Measurements from ENCODE around the gene LHFPL3. TPM values are rescaled to one million over a fixed set of nuclear protein-coding genes. Genes with fewer than 3 reads are reported as not detected.
A peak's percentile ranks its signal among the peaks of the same experiment; 100 is the strongest.
"Not testable (repeated sequence)": the region's sequence is repeated elsewhere in the genome, so short reads cannot be mapped to it uniquely, and the experiment has no call there.

The LHFPL3 gene
- total RNA-seq, 4 donors from 2014 or later: 0.83 TPM; not detected in 3

GRCh38 chr7:104550362-104550761, 222.0 kb downstream of the LHFPL3 start:
- peak; percentile 35 to 38 for DNase-seq
- Histone ChIP-seq H3K4me3 (no peak overlapping the region), H3K4me1 (no peaks in the 10 kb centered on the region), H3K27ac (no peak overlapping the region), H3K27me3 (no peaks in the 10 kb centered on the region), H3K36me3 (no peaks in the 10 kb centered on the region), H3K9me3 (no peaks in the 10 kb centered on the region)
- TF ChIP-seq CTCF (IDR thresholded peaks at IDR 0.05): no peak
- no peak for TF ChIP-seq POLR2A (IDR thresholded peaks at IDR 0.05)
- intact Hi-C loops (cut with DNase I; ENCODE audit: low total_unique reads): no loop called here

GRCh38 chr7:104551226-104551625, 222.8 kb downstream of the LHFPL3 start:
- Histone ChIP-seq H3K4me1 (no peaks in the 10 kb centered on the region), H3K9me3 (no peaks in the 10 kb centered on the region), H3K27ac (no peak overlapping the region), H3K4me3 (no peak overlapping the region), H3K27me3 (no peaks in the 10 kb centered on the region), H3K36me3 (no peaks in the 10 kb centered on the region)
- intact Hi-C loops (cut with DNase I; ENCODE audit: low total_unique reads): no loop called here
- DNase-seq: no peak
- TF ChIP-seq CTCF (IDR thresholded peaks at IDR 0.05) (no peak), POLR2A (IDR thresholded peaks at IDR 0.05) (no peak)

- intact Hi-C loops (cut with DNase I; ENCODE audit: low total_unique reads): no loop called here
- no peak for TF ChIP-seq POLR2A (IDR thresholded peaks at IDR 0.05)
- TF ChIP-seq CTCF (IDR thresholded peaks at IDR 0.05): no peak
- H3K27ac ChIP-seq: no peak overlapping the region
- H3K9me3 ChIP-seq: no peaks in the 10 kb centered on the region
- no peaks in the 10 kb centered on the region for H3K27me3 ChIP-seq
- H3K4me1 ChIP-seq: no peaks in the 10 kb centered on the region
- DNase-seq: peak; percentile 21 to 27
- H3K36me3 ChIP-seq: no peaks in the 10 kb centered on the region
- no peak overlapping the region for H3K4me3 ChIP-seq
Observed at GRCh38 chr7:104552102-104552501, 223.7 kb downstream of the LHFPL3 start.

- no peaks in the 10 kb centered on the region for H3K4me1 ChIP-seq
- no peak for DNase-seq
- TF ChIP-seq POLR2A (IDR thresholded peaks at IDR 0.05): no peak
- no peak for TF ChIP-seq CTCF (IDR thresholded peaks at IDR 0.05)
- no peaks in the 10 kb centered on the region for H3K36me3 ChIP-seq
- H3K27me3 ChIP-seq: no peaks in the 10 kb centered on the region
- no peak overlapping the region for H3K4me3 ChIP-seq
- no peaks in the 10 kb centered on the region for H3K9me3 ChIP-seq
- H3K27ac ChIP-seq: no peak overlapping the region
- intact Hi-C loops (cut with DNase I; ENCODE audit: low total_unique reads): no loop called here
Observed at GRCh38 chr7:104553074-104553473, 224.7 kb downstream of the LHFPL3 start.

- H3K4me3 ChIP-seq; H3K27me3 ChIP-seq; H3K36me3 ChIP-seq; intact Hi-C loops (cut with DNase I; ENCODE audit: low total_unique reads); H3K9me3 ChIP-seq; DNase-seq; H3K4me1 ChIP-seq; H3K27ac ChIP-seq: not testable (repeated sequence)
Observed at GRCh38 chr7:104563350-104563901, 235.0 kb downstream of the LHFPL3 start.

- Histone ChIP-seq H3K9me3 (no peaks in the 10 kb centered on the region), H3K4me3 (no peak overlapping the region), H3K36me3 (no peaks in the 10 kb centered on the region), H3K27ac (no peak overlapping the region), H3K4me1 (no peaks in the 10 kb centered on the region), H3K27me3 (no peaks in the 10 kb centered on the region)
- no peak for DNase-seq
- intact Hi-C loops (cut with DNase I; ENCODE audit: low total_unique reads): no loop called here
- TF ChIP-seq CTCF (IDR thresholded peaks at IDR 0.05) (no peak), POLR2A (IDR thresholded peaks at IDR 0.05) (no peak)
Observed at GRCh38 chr7:104569751-104570150, 241.3 kb downstream of the LHFPL3 start.
